ENCODE measurements around the gene SURF4. TPM values are rescaled to one million over a fixed set of nuclear protein-coding genes. Genes with fewer than 3 reads are reported as not detected.
"Not testable (repeated sequence)": the region's sequence is repeated elsewhere in the genome, so short reads cannot be mapped to it uniquely, and the experiment has no call there.

The SURF4 gene
- total and polyA plus RNA-seq, 2 donors from 2014 or later, result 121 to 138 TPM

GRCh38 chr9:133377721-133378216 is 1.9 kb upstream of the SURF4 start:
- DNase-seq (no peak), FAIRE-seq (no peak)
- Histone ChIP-seq H3K27me3 (ENCODE audit: control insufficient read depth, insufficient read depth, low read length) (no peaks in the 10 kb centered on the region), H3K4me1 (ENCODE audit: control insufficient read depth in 2 of 3, insufficient read depth in 2 of 3, low read depth in 1 of 3, low read length in 3 of 3) (peaks cover 0 to 6% (median 0%) of the 10 kb centered on the region in 3 donors), H3K9ac (ENCODE audit: low read length in 3 of 3) (no peak overlapping the region), H3K27ac (ENCODE audit: low read depth in 2 of 2, low read length in 2 of 2) (no peak overlapping the region), H3K9me3 (ENCODE audit: control insufficient read depth in 2 of 3, insufficient read depth in 1 of 3, low read length in 3 of 3) (peaks cover 0 to 3% (median 0%) of the 10 kb centered on the region in 3 donors), H3K4me3 (ENCODE audit: low read length in 3 of 3) (no peak overlapping the region), H3K36me3 (ENCODE audit: control insufficient read depth in 2 of 3, insufficient read depth in 3 of 3, low read length in 3 of 3) (peaks cover 0 to 2% (median 0%) of the 10 kb centered on the region in 3 donors)
- TF ChIP-seq, protein P1, sequence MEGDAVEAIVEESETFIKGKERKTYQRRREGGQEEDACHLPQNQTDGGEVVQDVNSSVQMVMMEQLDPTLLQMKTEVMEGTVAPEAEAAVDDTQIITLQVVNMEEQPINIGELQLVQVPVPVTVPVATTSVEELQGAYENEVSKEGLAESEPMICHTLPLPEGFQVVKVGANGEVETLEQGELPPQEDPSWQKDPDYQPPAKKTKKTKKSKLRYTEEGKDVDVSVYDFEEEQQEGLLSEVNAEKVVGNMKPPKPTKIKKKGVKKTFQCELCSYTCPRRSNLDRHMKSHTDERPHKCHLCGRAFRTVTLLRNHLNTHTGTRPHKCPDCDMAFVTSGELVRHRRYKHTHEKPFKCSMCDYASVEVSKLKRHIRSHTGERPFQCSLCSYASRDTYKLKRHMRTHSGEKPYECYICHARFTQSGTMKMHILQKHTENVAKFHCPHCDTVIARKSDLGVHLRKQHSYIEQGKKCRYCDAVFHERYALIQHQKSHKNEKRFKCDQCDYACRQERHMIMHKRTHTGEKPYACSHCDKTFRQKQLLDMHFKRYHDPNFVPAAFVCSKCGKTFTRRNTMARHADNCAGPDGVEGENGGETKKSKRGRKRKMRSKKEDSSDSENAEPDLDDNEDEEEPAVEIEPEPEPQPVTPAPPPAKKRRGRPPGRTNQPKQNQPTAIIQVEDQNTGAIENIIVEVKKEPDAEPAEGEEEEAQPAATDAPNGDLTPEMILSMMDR (IDR thresholded peaks at IDR 0.05; ENCODE audit: borderline replicate concordance, extremely low read depth, insufficient read depth), result no peak
- intact Hi-C loops (cut with DNase I), result no loop called here

- FAIRE-seq; H3K9ac ChIP-seq (ENCODE audit: low read length in 3 of 3); H3K36me3 ChIP-seq (ENCODE audit: control insufficient read depth in 2 of 3, insufficient read depth in 3 of 3, low read length in 3 of 3); DNase-seq; H3K27ac ChIP-seq (ENCODE audit: low read depth in 2 of 2, low read length in 2 of 2); H3K27me3 ChIP-seq (ENCODE audit: control insufficient read depth, insufficient read depth, low read length); H3K9me3 ChIP-seq (ENCODE audit: control insufficient read depth in 2 of 3, insufficient read depth in 1 of 3, low read length in 3 of 3); H3K4me3 ChIP-seq (ENCODE audit: low read length in 3 of 3); intact Hi-C loops (cut with DNase I): not testable (repeated sequence)
- peaks cover 0 to 10% (median 4%) of the 10 kb centered on the region in 3 donors for H3K4me1 ChIP-seq (ENCODE audit: control insufficient read depth in 2 of 3, insufficient read depth in 2 of 3, low read depth in 1 of 3, low read length in 3 of 3)
Measured at GRCh38 chr9:133377280-133377679, 1.4 kb upstream of the SURF4 start.

DNA sequence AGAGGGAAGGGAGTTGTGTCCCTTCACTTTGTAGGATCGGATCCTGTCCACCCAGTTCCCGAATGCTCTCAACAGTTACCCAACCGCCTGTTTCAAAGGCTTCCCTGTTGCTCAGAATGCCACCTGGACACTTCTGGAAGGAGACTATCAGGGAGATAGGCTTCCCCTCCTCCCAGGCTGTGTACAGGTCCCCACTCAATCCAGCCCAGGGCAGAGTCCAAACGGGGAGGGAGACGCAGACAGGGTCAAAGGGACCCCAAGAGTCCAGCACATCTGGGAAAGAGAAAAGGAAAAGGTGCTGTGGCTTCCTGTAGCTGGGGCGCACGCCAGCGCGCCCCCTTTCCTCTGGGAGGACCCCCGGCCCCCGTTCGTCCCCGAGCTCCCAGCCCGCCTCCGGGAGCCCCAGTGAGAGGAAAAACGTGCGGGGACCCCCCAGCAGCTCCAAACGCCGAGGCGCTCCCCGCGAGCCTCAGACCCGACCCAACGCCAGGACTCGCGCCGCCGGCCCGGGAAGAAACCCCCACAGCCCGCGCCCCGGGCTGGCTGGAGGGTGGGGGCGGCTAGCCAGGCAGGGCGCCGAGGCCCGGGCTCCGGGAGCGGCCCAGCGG is 640 bp downstream of the SURF4 start:
- Histone ChIP-seq H3K27ac (ENCODE audit: low read depth in 2 of 2, low read length in 2 of 2) (peak overlapping the region; percentile 77 to 89), H3K36me3 (ENCODE audit: control insufficient read depth in 2 of 3, insufficient read depth in 3 of 3, low read length in 3 of 3) (peaks cover 2 to 11% (median 3%) of the 10 kb centered on the region in 3 donors), H3K4me1 (ENCODE audit: control insufficient read depth in 2 of 3, insufficient read depth in 2 of 3, low read depth in 1 of 3, low read length in 3 of 3) (peaks cover 0 to 31% (median 14%) of the 10 kb centered on the region in 3 donors), H3K9me3 (ENCODE audit: control insufficient read depth in 2 of 3, insufficient read depth in 1 of 3, low read length in 3 of 3) (peaks cover 0 to 3% (median 0%) of the 10 kb centered on the region in 3 donors), H3K9ac (ENCODE audit: low read length in 3 of 3) (peak overlapping the region; percentile 79 to 98 (median 92)), H3K4me3 (ENCODE audit: low read length in 3 of 3) (peak overlapping the region; percentile 77 to 95 (median 87)), H3K27me3 (ENCODE audit: control insufficient read depth, insufficient read depth, low read length) (no peaks in the 10 kb centered on the region)
- TF ChIP-seq, protein P1 (IDR thresholded peaks at IDR 0.05; ENCODE audit: borderline replicate concordance, extremely low read depth, insufficient read depth), result no peak
- FAIRE-seq, result no peak
- intact Hi-C loops (cut with DNase I), result no loop called here
- DNase-seq, result peak in 4 of 5 donors; percentile 37 to 66 (median 56)

DNA sequence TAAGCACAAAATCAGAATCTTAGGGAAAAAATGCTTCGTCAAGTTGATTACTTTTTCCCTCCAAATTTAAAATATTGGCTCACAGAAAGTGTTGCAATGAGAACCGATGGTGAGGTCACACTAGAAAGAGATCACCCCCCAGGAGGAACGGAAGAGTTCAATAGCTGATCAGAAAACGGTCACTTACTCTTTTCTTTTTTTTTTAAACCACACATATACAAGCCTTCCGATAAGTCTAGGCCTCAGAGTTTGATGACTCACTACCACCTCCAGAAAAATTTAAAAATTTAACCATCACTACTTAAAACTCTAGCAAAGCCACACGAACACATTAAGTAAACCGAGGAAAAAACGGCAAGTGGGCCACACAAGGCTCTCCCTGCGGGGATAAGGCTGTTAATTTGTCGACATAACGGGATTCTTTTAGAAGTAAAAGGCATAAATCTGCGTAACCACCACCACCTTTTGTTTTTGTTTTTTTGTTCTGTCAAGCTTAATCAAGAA is 1.2 kb downstream of the SURF4 start:
- Histone ChIP-seq H3K9ac (ENCODE audit: low read length in 3 of 3) (peak overlapping the region; percentile 79 to 98 (median 92)), H3K36me3 (ENCODE audit: control insufficient read depth in 2 of 3, insufficient read depth in 3 of 3, low read length in 3 of 3) (peaks cover 2 to 12% (median 6%) of the 10 kb centered on the region in 3 donors), H3K9me3 (ENCODE audit: control insufficient read depth in 2 of 3, insufficient read depth in 1 of 3, low read length in 3 of 3) (peaks cover 0 to 3% (median 0%) of the 10 kb centered on the region in 3 donors), H3K4me1 (ENCODE audit: control insufficient read depth in 2 of 3, insufficient read depth in 2 of 3, low read depth in 1 of 3, low read length in 3 of 3) (peaks cover 0 to 35% (median 14%) of the 10 kb centered on the region in 3 donors), H3K4me3 (ENCODE audit: low read length in 3 of 3) (peak overlapping the region; percentile 77 to 95 (median 87)), H3K27me3 (ENCODE audit: control insufficient read depth, insufficient read depth, low read length) (no peaks in the 10 kb centered on the region), H3K27ac (ENCODE audit: low read depth in 2 of 2, low read length in 2 of 2) (peak overlapping the region in 1 of 2 donors; percentile 89)
- TF ChIP-seq, protein P1 (IDR thresholded peaks at IDR 0.05; ENCODE audit: borderline replicate concordance, extremely low read depth, insufficient read depth), result no peak
- no peak for FAIRE-seq
- no peak for DNase-seq
- intact Hi-C loops (cut with DNase I), result no loop called here
